ENCODE measurements around the gene ERGIC1. TPM values are rescaled to one million over a fixed set of nuclear protein-coding genes. Genes with fewer than 3 reads are reported as not detected.

Gene ERGIC1
- total RNA-seq, 4 donors from 2014 or later, result 60.9 to 123 (median 99.3) TPM

GRCh38 chr5:172832383-172833315 is 1.4 kb upstream of the ERGIC1 start:
- WGBS, 2 donors, result 67 to 68% methylated on average over 14 of the region's 14 CpGs
- Histone ChIP-seq H3K27me3 (no peaks in the 10 kb centered on the region), H3K9me3 (no peaks in the 10 kb centered on the region), H3K36me3 (no peaks in the 10 kb centered on the region), H3K27ac (peak overlapping the region; percentile 85 to 93 (median 88)), H3K4me3 (no peak overlapping the region), H3K4me1 (peaks cover 0 to 47% (median 23%) of the 10 kb centered on the region in 4 donors)
- no peak for DNase-seq (ENCODE audit: low spot score in 2 of 2)
- TF ChIP-seq CTCF (IDR thresholded peaks at IDR 0.05) (no peak), POLR2A (IDR thresholded peaks at IDR 0.05) (no peak), EP300 (IDR thresholded peaks at IDR 0.05) (no peak)

- Histone ChIP-seq H3K4me1 (peaks cover 0 to 51% (median 26%) of the 10 kb centered on the region in 4 donors), H3K9me3 (no peaks in the 10 kb centered on the region), H3K36me3 (no peaks in the 10 kb centered on the region), H3K4me3 (peak overlapping the region in 3 of 4 donors; percentile 39 to 97 (median 92)), H3K27me3 (no peaks in the 10 kb centered on the region), H3K27ac (peak overlapping the region; percentile 85 to 93 (median 88))
- WGBS, 2 donors, result 45 to 62% methylated on average over 6 of the region's 6 CpGs
- no peak for TF ChIP-seq EP300 (IDR thresholded peaks at IDR 0.05)
- TF ChIP-seq CTCF (IDR thresholded peaks at IDR 0.05), result no peak
- TF ChIP-seq POLR2A (IDR thresholded peaks at IDR 0.05), result no peak
- DNase-seq (ENCODE audit: low spot score in 2 of 2), result no peak
Measured at GRCh38 chr5:172833372-172833685, 722 bp upstream of the ERGIC1 start.

- H3K36me3 ChIP-seq, result no peaks in the 10 kb centered on the region
- TF ChIP-seq EP300 (IDR thresholded peaks at IDR 0.05), result peak in 1 of 2 donors; percentile 32
- TF ChIP-seq CTCF (IDR thresholded peaks at IDR 0.05), result peak in 1 of 5 experiments; percentile 0
- no peak for TF ChIP-seq POLR2A (IDR thresholded peaks at IDR 0.05)
- 0 to 2% methylated on average over 13 to 22 of the region's 32 CpGs for WGBS, 2 donors
- peak overlapping the region; percentile 85 to 93 (median 88) for H3K27ac ChIP-seq
- DNase-seq (ENCODE audit: low spot score in 2 of 2), result no peak
- peaks cover 0 to 49% (median 28%) of the 10 kb centered on the region in 4 donors for H3K4me1 ChIP-seq
- no peaks in the 10 kb centered on the region for H3K9me3 ChIP-seq
- peak overlapping the region; percentile 92 to 97 (median 96) for H3K4me3 ChIP-seq
- H3K27me3 ChIP-seq, result no peaks in the 10 kb centered on the region
Measured at GRCh38 chr5:172834415-172835289, 601 bp downstream of the ERGIC1 start.

GRCh38 chr5:172835290-172835993 is 1.4 kb downstream of the ERGIC1 start:
- Histone ChIP-seq H3K9me3 (no peaks in the 10 kb centered on the region), H3K4me3 (peak overlapping the region; percentile 92 to 97 (median 96)), H3K27ac (peak overlapping the region; percentile 85 to 93 (median 88)), H3K36me3 (no peaks in the 10 kb centered on the region), H3K4me1 (peaks cover 0 to 57% (median 31%) of the 10 kb centered on the region in 4 donors), H3K27me3 (no peaks in the 10 kb centered on the region)
- WGBS, 2 donors, result 30 to 47% methylated on average over 13 of the region's 13 CpGs
- no peak for DNase-seq (ENCODE audit: low spot score in 2 of 2)
- TF ChIP-seq CTCF (IDR thresholded peaks at IDR 0.05) (no peak), POLR2A (IDR thresholded peaks at IDR 0.05) (no peak), EP300 (IDR thresholded peaks at IDR 0.05) (no peak)

Measured in tibial nerve (tissue), 4 donors.